Endothelial cell of umbilical vein (primary cell): ENCODE data around the gene WSB2.

ENCODE experiments used
- FOS ChIP-seq: IDR thresholded peaks from 2 replicates; pipeline ENCODE4 v1.6.1; 2011; ENCODE audit warnings: mild to moderate bottlenecking, low read length, moderate library complexity, borderline replicate concordance; ENCODE audit not compliant: insufficient read depth
- GATA2 ChIP-seq: IDR thresholded peaks from 2 replicates; pipeline ENCODE4 v1.7.0; 2011; ENCODE audit warnings: low read depth, mild to moderate bottlenecking, moderate library complexity, mixed read lengths, low read length; ENCODE audit not compliant: insufficient read length, insufficient read depth
- MYC ChIP-seq: IDR thresholded peaks from one replicate; pipeline ENCODE4 v1.6.1; 2011; ENCODE audit warnings: mild to moderate bottlenecking, low read depth, low read length
- POLR2A ChIP-seq: IDR thresholded peaks from 2 replicates; pipeline ENCODE4 v1.6.1; 2012; ENCODE audit warnings: low read depth, mild to moderate bottlenecking, control low read depth, low read length
- POLR2AphosphoS5 ChIP-seq: IDR thresholded peaks from 2 replicates; pipeline ENCODE4 v1.6.1; 2012; ENCODE audit warnings: low read depth, mild to moderate bottlenecking, control low read depth, low read length, moderate library complexity; ENCODE audit not compliant: insufficient read depth
- TF ChIP-seq, protein P1 (sequence below), 2 donors: IDR thresholded peaks; 1 replicate in 1 of 2; 2 replicates in 1 of 2; pipeline ENCODE4 v1.5.1; 2011; ENCODE audit warnings: low read length in 2 of 2, mild to moderate bottlenecking in 2 of 2, moderate library complexity in 2 of 2, control low read depth in 1 of 2, inconsistent platforms in 1 of 2, low read depth in 1 of 2; ENCODE audit not compliant: insufficient read depth in 1 of 2; ENCODE audit errors: extremely low read depth in 1 of 2

GRCh38 chr12:118046430-118046829 lies 14.5 kb downstream of the WSB2 start:
- TF ChIP-seq, protein P1, sequence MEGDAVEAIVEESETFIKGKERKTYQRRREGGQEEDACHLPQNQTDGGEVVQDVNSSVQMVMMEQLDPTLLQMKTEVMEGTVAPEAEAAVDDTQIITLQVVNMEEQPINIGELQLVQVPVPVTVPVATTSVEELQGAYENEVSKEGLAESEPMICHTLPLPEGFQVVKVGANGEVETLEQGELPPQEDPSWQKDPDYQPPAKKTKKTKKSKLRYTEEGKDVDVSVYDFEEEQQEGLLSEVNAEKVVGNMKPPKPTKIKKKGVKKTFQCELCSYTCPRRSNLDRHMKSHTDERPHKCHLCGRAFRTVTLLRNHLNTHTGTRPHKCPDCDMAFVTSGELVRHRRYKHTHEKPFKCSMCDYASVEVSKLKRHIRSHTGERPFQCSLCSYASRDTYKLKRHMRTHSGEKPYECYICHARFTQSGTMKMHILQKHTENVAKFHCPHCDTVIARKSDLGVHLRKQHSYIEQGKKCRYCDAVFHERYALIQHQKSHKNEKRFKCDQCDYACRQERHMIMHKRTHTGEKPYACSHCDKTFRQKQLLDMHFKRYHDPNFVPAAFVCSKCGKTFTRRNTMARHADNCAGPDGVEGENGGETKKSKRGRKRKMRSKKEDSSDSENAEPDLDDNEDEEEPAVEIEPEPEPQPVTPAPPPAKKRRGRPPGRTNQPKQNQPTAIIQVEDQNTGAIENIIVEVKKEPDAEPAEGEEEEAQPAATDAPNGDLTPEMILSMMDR (IDR thresholded peaks at IDR 0.05; ENCODE audit: extremely low read depth in 1 of 2, insufficient read depth in 1 of 2, low read depth in 1 of 2, low read length in 2 of 2) = no peak
- TF ChIP-seq MYC (no peak), POLR2A (no peak), POLR2AphosphoS5 (no peak), GATA2 (no peak), FOS (no peak)
